Mucosa of stomach (tissue), 1 donor: ENCODE data around the gene XRCC4.

Experiments
- H3K27me3 ChIP-seq: one replicate; pipeline ENCODE4 v1.7.0; 2013; ENCODE audit warnings: mild to moderate bottlenecking, low read length; ENCODE audit not compliant: control insufficient read depth, insufficient read depth
- H3K36me3 ChIP-seq: one replicate; pipeline ENCODE4 v1.7.0; 2013; ENCODE audit warnings: low read length; ENCODE audit not compliant: control insufficient read depth, insufficient read depth
- H3K4me1 ChIP-seq: one replicate; pipeline ENCODE4 v1.7.0; 2013; ENCODE audit warnings: mild to moderate bottlenecking, low read length; ENCODE audit not compliant: control insufficient read depth, insufficient read depth
- H3K4me3 ChIP-seq: one replicate; pipeline ENCODE4 v1.7.0; 2013; ENCODE audit warnings: low read length
- H3K9ac ChIP-seq: one replicate; pipeline ENCODE4 v1.7.0; 2013; ENCODE audit warnings: mild to moderate bottlenecking, low read length, moderate library complexity
- H3K9me3 ChIP-seq: one replicate; pipeline ENCODE4 v1.7.0; 2013; ENCODE audit warnings: mild to moderate bottlenecking, low read length, moderate library complexity; ENCODE audit not compliant: control insufficient read depth
- donor health status: Pancreatic carcinoma.

Gene XRCC4

GRCh38 chr5:83387041-83387440 is 309.7 kb downstream of the XRCC4 start:
- Histone ChIP-seq H3K9me3 (no peaks in the 10 kb centered on the region), H3K27me3 (no peaks in the 10 kb centered on the region), H3K9ac (no peak overlapping the region), H3K4me3 (no peak overlapping the region), H3K36me3 (no peaks in the 10 kb centered on the region), H3K4me1 (no peaks in the 10 kb centered on the region)

- no peaks in the 10 kb centered on the region for H3K4me1 ChIP-seq
- H3K9me3 ChIP-seq = no peaks in the 10 kb centered on the region
- no peaks in the 10 kb centered on the region for H3K27me3 ChIP-seq
- H3K4me3 ChIP-seq = no peak overlapping the region
- no peaks in the 10 kb centered on the region for H3K36me3 ChIP-seq
- no peak overlapping the region for H3K9ac ChIP-seq
These were observed 311.3 kb downstream of the XRCC4 start for GRCh38 chr5:83388608-83389007.

- Histone ChIP-seq H3K27me3 (no peaks in the 10 kb centered on the region), H3K9ac (no peak overlapping the region), H3K4me1 (no peaks in the 10 kb centered on the region), H3K9me3 (no peaks in the 10 kb centered on the region), H3K36me3 (no peaks in the 10 kb centered on the region), H3K4me3 (no peak overlapping the region)
These were observed 315.6 kb downstream of the XRCC4 start for GRCh38 chr5:83392766-83393503.

GRCh38 chr5:83393504-83393866 is 316.1 kb downstream of the XRCC4 start:
- Histone ChIP-seq H3K36me3 (no peaks in the 10 kb centered on the region), H3K9me3 (no peaks in the 10 kb centered on the region), H3K4me3 (no peak overlapping the region), H3K27me3 (no peaks in the 10 kb centered on the region), H3K4me1 (no peaks in the 10 kb centered on the region), H3K9ac (no peak overlapping the region)

- Histone ChIP-seq H3K4me1 (no peaks in the 10 kb centered on the region), H3K27me3 (no peaks in the 10 kb centered on the region), H3K36me3 (no peaks in the 10 kb centered on the region), H3K4me3 (no peak overlapping the region), H3K9me3 (no peaks in the 10 kb centered on the region), H3K9ac (no peak overlapping the region)
These were observed 316.8 kb downstream of the XRCC4 start for GRCh38 chr5:83394190-83394589.

- H3K4me3 ChIP-seq = no peak overlapping the region
- H3K9ac ChIP-seq = no peak overlapping the region
- no peaks in the 10 kb centered on the region for H3K4me1 ChIP-seq
- H3K36me3 ChIP-seq = no peaks in the 10 kb centered on the region
- H3K9me3 ChIP-seq = no peaks in the 10 kb centered on the region
- no peaks in the 10 kb centered on the region for H3K27me3 ChIP-seq
These were observed 319.3 kb downstream of the XRCC4 start for GRCh38 chr5:83396662-83397061.

GRCh38 chr5:83397658-83398057 is 320.3 kb downstream of the XRCC4 start:
- Histone ChIP-seq H3K9ac (no peak overlapping the region), H3K4me1 (no peaks in the 10 kb centered on the region), H3K36me3 (no peaks in the 10 kb centered on the region), H3K9me3 (no peaks in the 10 kb centered on the region), H3K27me3 (no peaks in the 10 kb centered on the region), H3K4me3 (no peak overlapping the region)

- Histone ChIP-seq H3K9ac (no peak overlapping the region), H3K36me3 (no peaks in the 10 kb centered on the region), H3K4me3 (no peak overlapping the region), H3K4me1 (no peaks in the 10 kb centered on the region), H3K9me3 (no peaks in the 10 kb centered on the region), H3K27me3 (no peaks in the 10 kb centered on the region)
These were observed 322.9 kb downstream of the XRCC4 start for GRCh38 chr5:83400241-83400640.

GRCh38 chr5:83400701-83401100 is 323.4 kb downstream of the XRCC4 start:
- Histone ChIP-seq H3K36me3 (no peaks in the 10 kb centered on the region), H3K4me1 (no peaks in the 10 kb centered on the region), H3K9me3 (no peaks in the 10 kb centered on the region), H3K9ac (no peak overlapping the region), H3K27me3 (no peaks in the 10 kb centered on the region), H3K4me3 (no peak overlapping the region)

- no peaks in the 10 kb centered on the region for H3K36me3 ChIP-seq
- no peaks in the 10 kb centered on the region for H3K4me1 ChIP-seq
- H3K27me3 ChIP-seq = no peaks in the 10 kb centered on the region
- H3K9ac ChIP-seq = no peak overlapping the region
- H3K9me3 ChIP-seq = no peaks in the 10 kb centered on the region
- H3K4me3 ChIP-seq = no peak overlapping the region
These were observed 323.9 kb downstream of the XRCC4 start for GRCh38 chr5:83401122-83401731.

GRCh38 chr5:83401775-83402174 is 324.4 kb downstream of the XRCC4 start:
- Histone ChIP-seq H3K4me1 (no peaks in the 10 kb centered on the region), H3K9me3 (no peaks in the 10 kb centered on the region), H3K27me3 (no peaks in the 10 kb centered on the region), H3K9ac (no peak overlapping the region), H3K36me3 (no peaks in the 10 kb centered on the region), H3K4me3 (no peak overlapping the region)
